K562 (cell line): ENCODE measurements around the gene BCAM. TPM values are rescaled to one million over a fixed set of nuclear protein-coding genes. Genes with fewer than 3 reads are reported as not detected.
A peak's percentile ranks its signal among the peaks of the same experiment; 100 is the strongest.

Experiments
- CC2D1A ChIP-seq: fragments of 450-650 bp; IDR thresholded peaks from 2 replicates; pipeline ENCODE4 v1.6.1; 2017; ENCODE audit warnings: mild to moderate bottlenecking
- CREBBP ChIP-seq: IDR thresholded peaks from one replicate; pipeline ENCODE4 v1.6.1; 2012; ENCODE audit warnings: low read depth, mild to moderate bottlenecking, control low read depth, inconsistent platforms, low read length
- HLTF ChIP-seq: fragments of 450-650 bp; IDR thresholded peaks from 2 replicates; pipeline ENCODE4 v1.6.1; 2016
- KHSRP ChIP-seq: fragments of 450-650 bp; IDR thresholded peaks from 2 replicates; pipeline ENCODE4 v1.6.1; 2017
- MAFF ChIP-seq: IDR thresholded peaks from 2 replicates; pipeline ENCODE4 v1.6.1; 2012; ENCODE audit warnings: low read length, improper control_type of control experiment
- PURB ChIP-seq: sonication (generic); formaldehyde crosslinking; IDR thresholded peaks from 2 replicates; pipeline ENCODE4 v1.9.0; 2021; ENCODE audit warnings: low read depth, mild to moderate bottlenecking, missing genetic modification reagents
- RB1 ChIP-seq: fragments of 450-650 bp; IDR thresholded peaks from 2 replicates; pipeline ENCODE4 v1.6.1; 2017; ENCODE audit warnings: low read depth, mild to moderate bottlenecking
- RNF2 ChIP-seq: sonication (generic); IDR thresholded peaks from 2 replicates; pipeline ENCODE4 v1.6.1; 2016
- SMC3 ChIP-seq: conservative IDR thresholded peaks from 2 replicates; pipeline ENCODE4 v1.6.1; 2011; ENCODE audit warnings: low read depth, low read length, improper control_type of control experiment; ENCODE audit not compliant: insufficient read depth
- ZBTB33 ChIP-seq: sonication (generic); formaldehyde crosslinking; IDR thresholded peaks from 2 replicates; pipeline ENCODE4 v1.8.1; 2023; ENCODE audit warnings: mild to moderate bottlenecking, missing genetic modification reagents
- ZC3H4 ChIP-seq: sonication (generic); formaldehyde crosslinking; IDR thresholded peaks from 2 replicates; pipeline ENCODE4 v1.9.0; 2021; ENCODE audit warnings: missing genetic modification reagents, borderline replicate concordance
- ZFX ChIP-seq: sonication (generic); formaldehyde crosslinking; IDR thresholded peaks from 2 replicates; pipeline ENCODE4 v1.8.0; 2022; ENCODE audit warnings: mild to moderate bottlenecking, missing genetic modification reagents, moderate library complexity
- polyA plus RNA-seq, 8 experiments: library from polyadenylated mRNA; depleted of rRNA in 4 of 8; stranded (reverse) in 5 of 8; unstranded in 3 of 8; fragments of >200 nt; fragmentation: Nextera tagmentation in 2 of 8; fragmentation: Illumina TruSeq in 1 of 8; extraction: Ambion mirVana in 2 of 8; extraction: Trizol in 1 of 8; gene quantifications; 2 replicates each; pipeline versions ENCODE4 v1.2.1 to v1.2.3, GENCODE V29; 2011 to 2014; ENCODE audit warnings: inconsistent platforms in 1 of 8, missing spikeins in 1 of 8
- total RNA-seq, 7 experiments: library from RNA; depleted of rRNA in 6 of 7; stranded (reverse); fragments of >200 nt in 6 of 7; fragmentation: Illumina TruSeq in 2 of 7; extraction: Trizol in 2 of 7; gene quantifications; 2 replicates each; pipeline versions ENCODE4 v1.2.1 to v1.2.3, GENCODE V29; 2011 to 2021; ENCODE audit warnings: low replicate concordance in 1 of 7
- TF ChIP-seq, protein P1 (sequence below): fragments of 450-650 bp; IDR thresholded peaks from 2 replicates; pipeline ENCODE4 v1.6.1; 2016; ENCODE audit warnings: mild to moderate bottlenecking, moderate library complexity

BCAM gene
- total and polyA plus RNA-seq, 9 of the 15 experiments (the other 6 are each of a cell fraction or from before 2014, with no cell fraction given), result 0.07 to 1.3 (median 0.33) TPM; not detected in 2

GRCh38 chr19:44845612-44846454 is 36.9 kb downstream of the BCAM start, which contains the start of gene NECTIN2 (continued):
- TF ChIP-seq, protein P1, sequence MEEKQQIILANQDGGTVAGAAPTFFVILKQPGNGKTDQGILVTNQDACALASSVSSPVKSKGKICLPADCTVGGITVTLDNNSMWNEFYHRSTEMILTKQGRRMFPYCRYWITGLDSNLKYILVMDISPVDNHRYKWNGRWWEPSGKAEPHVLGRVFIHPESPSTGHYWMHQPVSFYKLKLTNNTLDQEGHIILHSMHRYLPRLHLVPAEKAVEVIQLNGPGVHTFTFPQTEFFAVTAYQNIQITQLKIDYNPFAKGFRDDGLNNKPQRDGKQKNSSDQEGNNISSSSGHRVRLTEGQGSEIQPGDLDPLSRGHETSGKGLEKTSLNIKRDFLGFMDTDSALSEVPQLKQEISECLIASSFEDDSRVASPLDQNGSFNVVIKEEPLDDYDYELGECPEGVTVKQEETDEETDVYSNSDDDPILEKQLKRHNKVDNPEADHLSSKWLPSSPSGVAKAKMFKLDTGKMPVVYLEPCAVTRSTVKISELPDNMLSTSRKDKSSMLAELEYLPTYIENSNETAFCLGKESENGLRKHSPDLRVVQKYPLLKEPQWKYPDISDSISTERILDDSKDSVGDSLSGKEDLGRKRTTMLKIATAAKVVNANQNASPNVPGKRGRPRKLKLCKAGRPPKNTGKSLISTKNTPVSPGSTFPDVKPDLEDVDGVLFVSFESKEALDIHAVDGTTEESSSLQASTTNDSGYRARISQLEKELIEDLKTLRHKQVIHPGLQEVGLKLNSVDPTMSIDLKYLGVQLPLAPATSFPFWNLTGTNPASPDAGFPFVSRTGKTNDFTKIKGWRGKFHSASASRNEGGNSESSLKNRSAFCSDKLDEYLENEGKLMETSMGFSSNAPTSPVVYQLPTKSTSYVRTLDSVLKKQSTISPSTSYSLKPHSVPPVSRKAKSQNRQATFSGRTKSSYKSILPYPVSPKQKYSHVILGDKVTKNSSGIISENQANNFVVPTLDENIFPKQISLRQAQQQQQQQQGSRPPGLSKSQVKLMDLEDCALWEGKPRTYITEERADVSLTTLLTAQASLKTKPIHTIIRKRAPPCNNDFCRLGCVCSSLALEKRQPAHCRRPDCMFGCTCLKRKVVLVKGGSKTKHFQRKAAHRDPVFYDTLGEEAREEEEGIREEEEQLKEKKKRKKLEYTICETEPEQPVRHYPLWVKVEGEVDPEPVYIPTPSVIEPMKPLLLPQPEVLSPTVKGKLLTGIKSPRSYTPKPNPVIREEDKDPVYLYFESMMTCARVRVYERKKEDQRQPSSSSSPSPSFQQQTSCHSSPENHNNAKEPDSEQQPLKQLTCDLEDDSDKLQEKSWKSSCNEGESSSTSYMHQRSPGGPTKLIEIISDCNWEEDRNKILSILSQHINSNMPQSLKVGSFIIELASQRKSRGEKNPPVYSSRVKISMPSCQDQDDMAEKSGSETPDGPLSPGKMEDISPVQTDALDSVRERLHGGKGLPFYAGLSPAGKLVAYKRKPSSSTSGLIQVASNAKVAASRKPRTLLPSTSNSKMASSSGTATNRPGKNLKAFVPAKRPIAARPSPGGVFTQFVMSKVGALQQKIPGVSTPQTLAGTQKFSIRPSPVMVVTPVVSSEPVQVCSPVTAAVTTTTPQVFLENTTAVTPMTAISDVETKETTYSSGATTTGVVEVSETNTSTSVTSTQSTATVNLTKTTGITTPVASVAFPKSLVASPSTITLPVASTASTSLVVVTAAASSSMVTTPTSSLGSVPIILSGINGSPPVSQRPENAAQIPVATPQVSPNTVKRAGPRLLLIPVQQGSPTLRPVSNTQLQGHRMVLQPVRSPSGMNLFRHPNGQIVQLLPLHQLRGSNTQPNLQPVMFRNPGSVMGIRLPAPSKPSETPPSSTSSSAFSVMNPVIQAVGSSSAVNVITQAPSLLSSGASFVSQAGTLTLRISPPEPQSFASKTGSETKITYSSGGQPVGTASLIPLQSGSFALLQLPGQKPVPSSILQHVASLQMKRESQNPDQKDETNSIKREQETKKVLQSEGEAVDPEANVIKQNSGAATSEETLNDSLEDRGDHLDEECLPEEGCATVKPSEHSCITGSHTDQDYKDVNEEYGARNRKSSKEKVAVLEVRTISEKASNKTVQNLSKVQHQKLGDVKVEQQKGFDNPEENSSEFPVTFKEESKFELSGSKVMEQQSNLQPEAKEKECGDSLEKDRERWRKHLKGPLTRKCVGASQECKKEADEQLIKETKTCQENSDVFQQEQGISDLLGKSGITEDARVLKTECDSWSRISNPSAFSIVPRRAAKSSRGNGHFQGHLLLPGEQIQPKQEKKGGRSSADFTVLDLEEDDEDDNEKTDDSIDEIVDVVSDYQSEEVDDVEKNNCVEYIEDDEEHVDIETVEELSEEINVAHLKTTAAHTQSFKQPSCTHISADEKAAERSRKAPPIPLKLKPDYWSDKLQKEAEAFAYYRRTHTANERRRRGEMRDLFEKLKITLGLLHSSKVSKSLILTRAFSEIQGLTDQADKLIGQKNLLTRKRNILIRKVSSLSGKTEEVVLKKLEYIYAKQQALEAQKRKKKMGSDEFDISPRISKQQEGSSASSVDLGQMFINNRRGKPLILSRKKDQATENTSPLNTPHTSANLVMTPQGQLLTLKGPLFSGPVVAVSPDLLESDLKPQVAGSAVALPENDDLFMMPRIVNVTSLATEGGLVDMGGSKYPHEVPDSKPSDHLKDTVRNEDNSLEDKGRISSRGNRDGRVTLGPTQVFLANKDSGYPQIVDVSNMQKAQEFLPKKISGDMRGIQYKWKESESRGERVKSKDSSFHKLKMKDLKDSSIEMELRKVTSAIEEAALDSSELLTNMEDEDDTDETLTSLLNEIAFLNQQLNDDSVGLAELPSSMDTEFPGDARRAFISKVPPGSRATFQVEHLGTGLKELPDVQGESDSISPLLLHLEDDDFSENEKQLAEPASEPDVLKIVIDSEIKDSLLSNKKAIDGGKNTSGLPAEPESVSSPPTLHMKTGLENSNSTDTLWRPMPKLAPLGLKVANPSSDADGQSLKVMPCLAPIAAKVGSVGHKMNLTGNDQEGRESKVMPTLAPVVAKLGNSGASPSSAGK, result no peak; the same call in 1 of the 2 replicates
- TF ChIP-seq PURB (CRISPR knock-in tag) (no peak), KHSRP (no peak), CREBBP (no peak), HLTF (peak; percentile 61; the same call in 1 of the 2 replicates), ZBTB33 (CRISPR knock-in tag) (0 out of 2 replicates have a peak, but pooled peaks have one; percentile 32), MAFF (no peak), ZFX (CRISPR knock-in tag) (no peak; the same call in 1 of the 2 replicates), RB1 (peak; percentile 41; the same call in 1 of the 2 replicates), ZC3H4 (CRISPR knock-in tag) (no peak), RNF2 (no peak), CC2D1A (no peak), SMC3 (peak; percentile 39; the same call in 1 of the 2 replicates)
